Stimulated activated naive CD8-positive, alpha-beta T cell treated with anti-CD3 and anti-CD28 coated beads, Interleukin-15, Interleukin-2, amounts not matched to agents 100 U/mL and 50 U/mL, for 24 hours (primary cell): ENCODE measurements around the gene SETD2.
"Not testable (repeated sequence)": the region's sequence is repeated elsewhere in the genome, so short reads cannot be mapped to it uniquely, and the experiment has no call there.

Source experiments
- ATAC-seq: fragments of 150-1000 bp; cut with Tn5 transposase; one replicate; pipeline ENCODE4 v1.10.0; 2021
- DNase-seq: peaks from one replicate; pipeline ENCODE4 v3.0.0; 2021

The SETD2 gene

GRCh38 chr3:47152578-47152977 is 11.3 kb downstream of the SETD2 start:
- no peak for DNase-seq
- ATAC-seq = no peak

- DNase-seq = no peak
- no peak for ATAC-seq
Observed at GRCh38 chr3:47151836-47152235, 12.1 kb downstream of the SETD2 start.

- DNase-seq (no peak), ATAC-seq (no peak)
Observed at GRCh38 chr3:47149339-47149933, 14.5 kb downstream of the SETD2 start.

- DNase-seq (no peak), ATAC-seq (no peak)
Observed at GRCh38 chr3:47145272-47145671, 18.6 kb downstream of the SETD2 start.

- no peak for DNase-seq
- no peak for ATAC-seq
Observed at GRCh38 chr3:47143068-47143467, 20.8 kb downstream of the SETD2 start.

GRCh38 chr3:47142536-47142935 is 21.4 kb downstream of the SETD2 start:
- not testable (repeated sequence) for ATAC-seq, DNase-seq

GRCh38 chr3:47140973-47141461 is 22.9 kb downstream of the SETD2 start:
- DNase-seq = not testable (repeated sequence)
- peak; percentile 66 for ATAC-seq

- ATAC-seq, DNase-seq: not testable (repeated sequence)
Observed at GRCh38 chr3:47140553-47140952, 23.4 kb downstream of the SETD2 start.

GRCh38 chr3:47134311-47134710 is 29.6 kb downstream of the SETD2 start:
- ATAC-seq = no peak
- no peak for DNase-seq

- ATAC-seq (no peak), DNase-seq (no peak)
Observed at GRCh38 chr3:47133641-47134040, 30.3 kb downstream of the SETD2 start.

GRCh38 chr3:47130557-47130956 is 33.4 kb downstream of the SETD2 start:
- ATAC-seq = no peak
- DNase-seq = no peak

GRCh38 chr3:47128137-47128536 is 35.8 kb downstream of the SETD2 start:
- DNase-seq (no peak), ATAC-seq (peak; percentile 68)

GRCh38 chr3:47123857-47124256 is 40.1 kb downstream of the SETD2 start:
- DNase-seq (no peak), ATAC-seq (no peak)

GRCh38 chr3:47121409-47121808 is 42.5 kb downstream of the SETD2 start:
- no peak for DNase-seq

GRCh38 chr3:47120138-47120537 is 43.8 kb downstream of the SETD2 start:
- ATAC-seq (no peak), DNase-seq (no peak)

More at GRCh38 chr3:47121409-47121808, 42.5 kb downstream of the SETD2 start:
- no peak for ATAC-seq

- not testable (repeated sequence) for DNase-seq, ATAC-seq
Observed at GRCh38 chr3:47119387-47119786, 44.5 kb downstream of the SETD2 start.

GRCh38 chr3:47117807-47118364 is 46.0 kb downstream of the SETD2 start:
- ATAC-seq (no peak), DNase-seq (no peak)

- ATAC-seq, DNase-seq: not testable (repeated sequence)
Observed at GRCh38 chr3:47115524-47115923, 48.4 kb downstream of the SETD2 start.

- no peak for ATAC-seq
- DNase-seq = no peak
Observed at GRCh38 chr3:47113669-47114365, 50.1 kb downstream of the SETD2 start.

- no peak for DNase-seq
Observed at GRCh38 chr3:47112997-47113396, 50.9 kb downstream of the SETD2 start.

GRCh38 chr3:47109393-47109792 is 54.5 kb downstream of the SETD2 start:
- ATAC-seq (no peak), DNase-seq (no peak)

More at GRCh38 chr3:47112997-47113396, 50.9 kb downstream of the SETD2 start:
- ATAC-seq = no peak

- no peak for DNase-seq
- no peak for ATAC-seq
Observed at GRCh38 chr3:47108546-47108945, 55.4 kb downstream of the SETD2 start.

- ATAC-seq (no peak), DNase-seq (no peak)
Observed at GRCh38 chr3:47104259-47104658, 59.7 kb downstream of the SETD2 start.
